H1 (cell line): ENCODE measurements around the gene C17orf113.

ENCODE experiments used
- CTCF ChIP-seq, 3 experiments: IDR thresholded peaks; 1 replicate in 2 of 3; 2 replicates in 1 of 3; pipeline versions ENCODE4 v1.5.1 to v1.6.1; 2011; ENCODE audit warnings: low read length in 3 of 3, mild to moderate bottlenecking in 3 of 3, inconsistent platforms in 2 of 3, low read depth in 1 of 3, moderate library complexity in 1 of 3; ENCODE audit not compliant: insufficient read depth in 1 of 3; ENCODE audit errors: control extremely low read depth in 1 of 3
- GTF2F1 ChIP-seq: IDR thresholded peaks from 2 replicates; pipeline ENCODE4 v1.6.1; 2012; ENCODE audit warnings: low read depth, low read length, improper control_type of control experiment, borderline replicate concordance
- NANOG ChIP-seq: IDR thresholded peaks from 2 replicates; pipeline ENCODE4 v1.6.1; 2011; ENCODE audit warnings: low read length, low read depth, mild to moderate bottlenecking, inconsistent platforms; ENCODE audit not compliant: insufficient read depth, poor library complexity, severe bottlenecking
- POLR2A ChIP-seq, 2 experiments: IDR thresholded peaks; 1 replicate in 1 of 2; 2 replicates in 1 of 2; pipeline ENCODE4 v1.6.1; 2011; ENCODE audit warnings: low read depth in 2 of 2, low read length in 2 of 2, mild to moderate bottlenecking in 2 of 2; ENCODE audit errors: control extremely low read depth in 1 of 2
- YY1 ChIP-seq: IDR thresholded peaks from 2 replicates; pipeline ENCODE4 v1.6.1; 2011; ENCODE audit warnings: low read depth, mild to moderate bottlenecking, low read length

- TF ChIP-seq NANOG (no peak), POLR2A (IDR thresholded peaks at IDR 0.05; ENCODE audit: control extremely low read depth in 1 of 2, low read depth in 2 of 2, low read length in 2 of 2) (no peak), GTF2F1 (no peak), CTCF (IDR thresholded peaks at IDR 0.05; ENCODE audit: control extremely low read depth in 1 of 3, insufficient read depth in 1 of 3, low read depth in 1 of 3, low read length in 3 of 3) (no peak), YY1 (no peak)
Measured at GRCh38 chr17:42078396-42079043, 28.1 kb upstream of the C17orf113 start.
